Skeletal muscle satellite cell (primary cell): Measurements from ENCODE around the gene CERS6.
A peak's percentile ranks its signal among the peaks of the same experiment; 100 is the strongest.

ENCODE experiments used
- H3K27me3 ChIP-seq: 2 replicates; pipeline ENCODE4 v1.7.0; 2013; ENCODE audit warnings: low read length; ENCODE audit not compliant: control insufficient read depth, insufficient read depth
- H3K36me3 ChIP-seq: 2 replicates; pipeline ENCODE4 v1.7.0; 2013; ENCODE audit warnings: mild to moderate bottlenecking, control low read depth, low read length; ENCODE audit not compliant: insufficient read depth
- H3K4me1 ChIP-seq: 2 replicates; pipeline ENCODE4 v1.7.0; 2013; ENCODE audit warnings: low read length; ENCODE audit not compliant: control insufficient read depth, insufficient read depth
- H3K4me2 ChIP-seq: 2 replicates; pipeline ENCODE4 v1.7.0; 2013; ENCODE audit warnings: mild to moderate bottlenecking, low read length
- H3K4me3 ChIP-seq: 2 replicates; pipeline ENCODE4 v1.7.0; 2013; ENCODE audit warnings: low read length
- H3K9ac ChIP-seq: 2 replicates; pipeline ENCODE4 v1.7.0; 2013; ENCODE audit warnings: mild to moderate bottlenecking, low read depth, low read length, moderate library complexity
- H3K9me3 ChIP-seq: replicated peaks from 2 replicates; pipeline ENCODE4 v1.7.0; 2013; ENCODE audit warnings: mild to moderate bottlenecking, control low read depth, low read length

CERS6 gene

GRCh38 chr2:168671932-168672331 lies 215.9 kb downstream of the CERS6 start:
- Histone ChIP-seq H3K9me3 (no peaks in the 10 kb centered on the region), H3K27me3 (no peaks in the 10 kb centered on the region), H3K4me1 (peaks cover 10% of the 10 kb centered on the region), H3K36me3 (no peaks in the 10 kb centered on the region), H3K4me2 (peak overlapping the region; percentile 28), H3K4me3 (no peak overlapping the region), H3K9ac (no peak overlapping the region)

- peaks cover 10% of the 10 kb centered on the region for H3K4me1 ChIP-seq
- H3K36me3 ChIP-seq = no peaks in the 10 kb centered on the region
- H3K27me3 ChIP-seq = no peaks in the 10 kb centered on the region
- H3K9me3 ChIP-seq = no peaks in the 10 kb centered on the region
- no peak overlapping the region for H3K4me3 ChIP-seq
- no peak overlapping the region for H3K4me2 ChIP-seq
- no peak overlapping the region for H3K9ac ChIP-seq
Measured at GRCh38 chr2:168673265-168674189, 217.5 kb downstream of the CERS6 start.

GRCh38 chr2:168678153-168678853 lies 222.2 kb downstream of the CERS6 start:
- no peak overlapping the region for H3K4me2 ChIP-seq
- no peaks in the 10 kb centered on the region for H3K9me3 ChIP-seq
- H3K36me3 ChIP-seq = no peaks in the 10 kb centered on the region
- no peak overlapping the region for H3K4me3 ChIP-seq
- no peaks in the 10 kb centered on the region for H3K27me3 ChIP-seq
- no peaks in the 10 kb centered on the region for H3K4me1 ChIP-seq
- H3K9ac ChIP-seq = no peak overlapping the region

- Histone ChIP-seq H3K4me3 (no peak overlapping the region), H3K4me1 (no peaks in the 10 kb centered on the region), H3K9me3 (no peaks in the 10 kb centered on the region), H3K9ac (no peak overlapping the region), H3K4me2 (no peak overlapping the region), H3K36me3 (no peaks in the 10 kb centered on the region), H3K27me3 (no peaks in the 10 kb centered on the region)
Measured at GRCh38 chr2:168679081-168679480, 223.0 kb downstream of the CERS6 start.

- H3K4me3 ChIP-seq = no peak overlapping the region
- H3K9me3 ChIP-seq = no peaks in the 10 kb centered on the region
- H3K9ac ChIP-seq = no peak overlapping the region
- H3K4me1 ChIP-seq = no peaks in the 10 kb centered on the region
- no peaks in the 10 kb centered on the region for H3K36me3 ChIP-seq
- no peaks in the 10 kb centered on the region for H3K27me3 ChIP-seq
- no peak overlapping the region for H3K4me2 ChIP-seq
Measured at GRCh38 chr2:168679741-168680310, 223.8 kb downstream of the CERS6 start.

GRCh38 chr2:168683996-168684395 lies 227.9 kb downstream of the CERS6 start:
- Histone ChIP-seq H3K9me3 (no peaks in the 10 kb centered on the region), H3K4me2 (no peak overlapping the region), H3K27me3 (no peaks in the 10 kb centered on the region), H3K9ac (no peak overlapping the region), H3K4me1 (peaks cover 18% of the 10 kb centered on the region), H3K4me3 (no peak overlapping the region), H3K36me3 (no peaks in the 10 kb centered on the region)

GRCh38 chr2:168684921-168685599 lies 229.0 kb downstream of the CERS6 start:
- Histone ChIP-seq H3K4me1 (peaks cover 18% of the 10 kb centered on the region), H3K4me3 (no peak overlapping the region), H3K27me3 (no peaks in the 10 kb centered on the region), H3K9ac (no peak overlapping the region), H3K9me3 (no peaks in the 10 kb centered on the region), H3K36me3 (no peaks in the 10 kb centered on the region), H3K4me2 (no peak overlapping the region)

- H3K4me1 ChIP-seq = peaks cover 18% of the 10 kb centered on the region
- peak overlapping the region; percentile 71 for H3K4me2 ChIP-seq
- H3K27me3 ChIP-seq = no peaks in the 10 kb centered on the region
- no peaks in the 10 kb centered on the region for H3K36me3 ChIP-seq
- H3K9me3 ChIP-seq = no peaks in the 10 kb centered on the region
- H3K9ac ChIP-seq = no peak overlapping the region
- peak overlapping the region; percentile 45 for H3K4me3 ChIP-seq
Measured at GRCh38 chr2:168685600-168686451, 229.8 kb downstream of the CERS6 start.

- H3K9me3 ChIP-seq = no peaks in the 10 kb centered on the region
- no peaks in the 10 kb centered on the region for H3K27me3 ChIP-seq
- peak overlapping the region; percentile 71 for H3K4me2 ChIP-seq
- H3K4me1 ChIP-seq = peaks cover 18% of the 10 kb centered on the region
- H3K36me3 ChIP-seq = no peaks in the 10 kb centered on the region
- peak overlapping the region; percentile 45 for H3K4me3 ChIP-seq
- peak overlapping the region; percentile 29 for H3K9ac ChIP-seq
Measured at GRCh38 chr2:168686452-168687191, 230.6 kb downstream of the CERS6 start.

GRCh38 chr2:168687314-168687713 lies 231.2 kb downstream of the CERS6 start:
- Histone ChIP-seq H3K9ac (no peak overlapping the region), H3K9me3 (no peaks in the 10 kb centered on the region), H3K4me1 (peaks cover 18% of the 10 kb centered on the region), H3K4me2 (no peak overlapping the region), H3K36me3 (no peaks in the 10 kb centered on the region), H3K27me3 (no peaks in the 10 kb centered on the region), H3K4me3 (no peak overlapping the region)
